ENCODE results near the gene PLD5. TPM values are rescaled to one million over a fixed set of nuclear protein-coding genes. Genes with fewer than 3 reads are reported as not detected.

The PLD5 gene
- total RNA-seq, 1 donor from 2014 or later: not detected

DNA sequence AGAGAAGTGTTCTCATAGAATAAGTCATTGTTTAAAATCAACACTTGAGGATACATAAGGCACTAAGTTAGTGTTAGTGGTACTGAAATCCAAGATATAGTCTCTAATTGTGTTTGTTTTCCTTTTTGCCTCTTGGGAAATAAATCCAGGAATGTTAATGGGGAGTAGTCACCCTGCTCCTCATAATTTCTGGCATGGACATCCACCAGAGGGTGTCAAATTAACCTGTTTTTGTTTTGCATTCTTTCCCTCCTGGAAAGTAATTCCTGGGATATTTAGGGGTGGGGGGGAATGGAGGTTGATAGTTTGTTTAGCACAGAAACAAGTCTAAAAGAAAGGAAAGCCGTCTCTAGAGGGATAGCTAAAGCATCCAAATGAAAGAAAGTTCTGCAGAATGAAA lies 437.8 kb downstream of the PLD5 start:
- H3K9me3 Mint-ChIP-seq: no peaks in the 10 kb centered on the region
- intact Hi-C loops (cut with micrococcal nuclease): no loop called here
- DNase-seq (no peak), ATAC-seq (ENCODE audit: low read depth) (no peak)
- TF ChIP-seq, protein P1, sequence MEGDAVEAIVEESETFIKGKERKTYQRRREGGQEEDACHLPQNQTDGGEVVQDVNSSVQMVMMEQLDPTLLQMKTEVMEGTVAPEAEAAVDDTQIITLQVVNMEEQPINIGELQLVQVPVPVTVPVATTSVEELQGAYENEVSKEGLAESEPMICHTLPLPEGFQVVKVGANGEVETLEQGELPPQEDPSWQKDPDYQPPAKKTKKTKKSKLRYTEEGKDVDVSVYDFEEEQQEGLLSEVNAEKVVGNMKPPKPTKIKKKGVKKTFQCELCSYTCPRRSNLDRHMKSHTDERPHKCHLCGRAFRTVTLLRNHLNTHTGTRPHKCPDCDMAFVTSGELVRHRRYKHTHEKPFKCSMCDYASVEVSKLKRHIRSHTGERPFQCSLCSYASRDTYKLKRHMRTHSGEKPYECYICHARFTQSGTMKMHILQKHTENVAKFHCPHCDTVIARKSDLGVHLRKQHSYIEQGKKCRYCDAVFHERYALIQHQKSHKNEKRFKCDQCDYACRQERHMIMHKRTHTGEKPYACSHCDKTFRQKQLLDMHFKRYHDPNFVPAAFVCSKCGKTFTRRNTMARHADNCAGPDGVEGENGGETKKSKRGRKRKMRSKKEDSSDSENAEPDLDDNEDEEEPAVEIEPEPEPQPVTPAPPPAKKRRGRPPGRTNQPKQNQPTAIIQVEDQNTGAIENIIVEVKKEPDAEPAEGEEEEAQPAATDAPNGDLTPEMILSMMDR (IDR thresholded peaks at IDR 0.05): no peak
- CTCF ChIA-PET: no interaction called here
- no peak overlapping the region for H3K27ac Mint-ChIP-seq
- no peak overlapping the region for H3K4me3 Mint-ChIP-seq
- H3K4me1 Mint-ChIP-seq: no peaks in the 10 kb centered on the region
- POLR2A ChIA-PET: no interaction called here
- H3K36me3 Mint-ChIP-seq (ENCODE audit: low read depth): no peaks in the 10 kb centered on the region
- peaks cover 11% of the 10 kb centered on the region for H3K27me3 Mint-ChIP-seq

DNA sequence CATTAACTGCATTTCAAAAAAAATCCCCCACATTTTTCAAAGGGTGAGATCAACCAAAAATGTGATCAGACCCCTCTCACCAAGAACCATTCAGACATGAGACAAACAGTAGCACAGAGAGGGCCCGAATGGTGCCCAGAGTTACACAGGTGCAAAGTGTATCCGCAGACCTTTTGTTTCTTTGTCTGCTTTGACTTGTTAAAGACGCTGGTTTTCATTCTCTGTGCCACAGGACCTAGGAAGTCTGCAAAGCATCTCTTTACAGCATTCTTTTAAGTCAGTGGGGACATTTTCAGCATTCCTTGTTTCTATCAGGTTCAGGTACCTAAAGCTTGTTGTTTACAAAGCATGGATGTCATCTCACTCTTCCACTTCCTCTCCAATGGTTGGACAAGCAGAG lies 438.4 kb downstream of the PLD5 start:
- ChIA-PET CTCF (interaction anchor here (0.6 kb wide), 1 partner anchor 89 kb away, joined by 3 read pairs; no protein-coding TSS in a partner anchor), POLR2A (no interaction called here)
- intact Hi-C loops (cut with micrococcal nuclease): no loop called here
- Mint-ChIP-seq H3K4me1 (no peaks in the 10 kb centered on the region), H3K9me3 (no peaks in the 10 kb centered on the region), H3K27ac (no peak overlapping the region), H3K36me3 (ENCODE audit: low read depth) (no peaks in the 10 kb centered on the region), H3K4me3 (no peak overlapping the region), H3K27me3 (peaks cover 11% of the 10 kb centered on the region)
- ATAC-seq (ENCODE audit: low read depth) (no peak), DNase-seq (no peak)
- TF ChIP-seq, protein P1 (IDR thresholded peaks at IDR 0.05): no peak

DNA sequence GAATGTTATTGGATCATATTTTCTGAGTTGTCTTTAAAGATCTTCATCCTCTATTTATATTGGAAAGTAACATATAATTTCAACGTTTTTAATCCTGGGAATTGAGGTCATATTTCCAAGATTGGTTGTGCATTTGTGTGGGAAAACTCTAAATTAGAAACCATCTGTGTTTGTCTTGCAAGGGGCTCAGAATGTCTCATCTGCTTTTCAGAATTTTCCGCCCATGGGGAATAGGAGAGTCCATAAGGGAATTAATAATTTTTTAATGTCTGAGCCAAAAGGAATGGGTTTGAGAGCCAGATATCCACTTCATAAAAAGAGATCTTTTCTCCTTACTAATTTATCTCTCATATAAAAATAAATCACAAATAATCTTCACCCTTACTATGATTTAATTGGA lies 440.8 kb downstream of the PLD5 start:
- Mint-ChIP-seq H3K36me3 (ENCODE audit: low read depth) (no peaks in the 10 kb centered on the region), H3K4me3 (no peak overlapping the region), H3K9me3 (no peaks in the 10 kb centered on the region), H3K27ac (no peak overlapping the region), H3K27me3 (peaks cover 11% of the 10 kb centered on the region), H3K4me1 (no peaks in the 10 kb centered on the region)
- CTCF ChIA-PET: no interaction called here
- ATAC-seq (ENCODE audit: low read depth) (no peak), DNase-seq (no peak)
- TF ChIP-seq, protein P1 (IDR thresholded peaks at IDR 0.05): no peak
- intact Hi-C loops (cut with micrococcal nuclease): no loop called here
- POLR2A ChIA-PET: no interaction called here

DNA sequence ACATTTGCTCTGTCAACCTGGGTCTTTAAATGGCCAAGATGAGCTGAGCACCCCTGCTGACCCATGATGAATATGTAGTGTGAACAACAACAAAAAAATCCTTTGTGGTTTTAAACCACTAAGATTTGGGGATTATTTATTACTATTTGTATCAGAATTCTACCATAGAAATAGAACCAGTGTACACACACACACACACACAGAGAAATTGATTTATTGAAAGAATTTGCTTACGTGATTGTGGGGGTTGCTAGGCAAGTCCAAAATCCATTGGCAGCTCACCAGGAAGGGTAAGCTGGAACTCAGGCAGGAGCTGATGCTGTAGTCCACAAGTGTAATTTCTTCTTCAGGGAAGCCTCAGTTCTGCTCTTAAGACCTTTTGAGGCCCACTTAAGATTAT lies 443.1 kb downstream of the PLD5 start:
- Mint-ChIP-seq H3K27ac (no peak overlapping the region), H3K9me3 (no peaks in the 10 kb centered on the region), H3K4me3 (no peak overlapping the region), H3K4me1 (no peaks in the 10 kb centered on the region), H3K27me3 (peaks cover 10% of the 10 kb centered on the region), H3K36me3 (ENCODE audit: low read depth) (no peaks in the 10 kb centered on the region)
- ChIA-PET POLR2A (no interaction called here), CTCF (no interaction called here)
- TF ChIP-seq, protein P1 (IDR thresholded peaks at IDR 0.05): no peak
- ATAC-seq (ENCODE audit: low read depth): no peak
- DNase-seq: no peak
- intact Hi-C loops (cut with micrococcal nuclease): no loop called here

DNA sequence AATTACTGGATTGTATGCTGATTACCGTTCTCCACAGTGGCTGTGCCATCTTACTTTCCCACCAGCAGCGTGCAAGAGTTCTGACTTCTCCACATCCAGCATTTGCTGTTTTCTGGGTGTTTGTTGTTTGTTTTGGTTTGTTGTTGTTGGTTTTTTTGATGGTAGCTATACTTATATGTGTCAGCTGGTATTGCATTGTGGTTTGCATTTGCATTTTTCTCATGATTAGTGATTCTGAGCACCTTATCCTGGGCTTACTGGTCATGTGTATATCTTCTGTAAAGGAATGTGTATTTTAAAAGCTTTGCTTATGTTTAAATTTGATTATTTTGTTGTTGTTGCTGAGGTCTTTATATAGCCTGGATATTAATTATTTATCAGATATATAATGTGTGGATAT lies 458.7 kb downstream of the PLD5 start:
- TF ChIP-seq, protein P1 (IDR thresholded peaks at IDR 0.05): no peak
- ChIA-PET CTCF (no interaction called here), POLR2A (no interaction called here)
- DNase-seq: no peak
- no peak for ATAC-seq (ENCODE audit: low read depth)
- Mint-ChIP-seq H3K27ac (no peak overlapping the region), H3K27me3 (peaks cover 6% of the 10 kb centered on the region), H3K4me1 (no peaks in the 10 kb centered on the region), H3K4me3 (no peak overlapping the region), H3K36me3 (ENCODE audit: low read depth) (no peaks in the 10 kb centered on the region), H3K9me3 (no peaks in the 10 kb centered on the region)
- intact Hi-C loops (cut with micrococcal nuclease): no loop called here

Data from activated B cell treated with CpG ODN at 0.5 μM for 24 hours (primary cell).